GM19397 (cell line): ENCODE data around the gene PTMA.
"Not testable (repeated sequence)": the region's sequence is repeated elsewhere in the genome, so short reads cannot be mapped to it uniquely, and the experiment has no call there.

ENCODE experiments used
- ATAC-seq: cut with Tn5 transposase; IDR thresholded peaks from one replicate; pipeline ENCODE4 v1.9.1; 2021; ENCODE audit warnings: mild to moderate bottlenecking, moderate library complexity; ENCODE audit not compliant: unreplicated experiment

PTMA gene

DNA sequence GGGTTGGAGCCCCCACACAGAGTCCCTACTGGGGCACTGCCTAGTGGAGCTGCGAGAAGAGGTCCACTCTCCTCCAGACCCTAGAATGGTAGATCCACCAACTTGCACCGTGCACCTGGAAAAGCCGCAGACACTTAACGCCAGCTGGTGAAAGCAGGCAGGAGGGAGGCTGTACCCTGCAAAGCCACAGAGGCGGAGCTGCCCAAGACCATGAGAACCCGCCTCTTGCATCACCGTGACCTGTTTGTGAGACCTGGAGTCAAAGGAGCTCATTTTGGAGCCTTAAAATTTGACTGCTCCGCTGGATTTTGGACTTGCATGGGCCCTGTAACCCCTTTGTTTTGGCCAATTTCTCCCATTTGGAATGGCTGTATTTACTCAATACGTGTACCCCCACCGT lies 40.7 kb downstream of the PTMA start:
- ATAC-seq = not testable (repeated sequence)

DNA sequence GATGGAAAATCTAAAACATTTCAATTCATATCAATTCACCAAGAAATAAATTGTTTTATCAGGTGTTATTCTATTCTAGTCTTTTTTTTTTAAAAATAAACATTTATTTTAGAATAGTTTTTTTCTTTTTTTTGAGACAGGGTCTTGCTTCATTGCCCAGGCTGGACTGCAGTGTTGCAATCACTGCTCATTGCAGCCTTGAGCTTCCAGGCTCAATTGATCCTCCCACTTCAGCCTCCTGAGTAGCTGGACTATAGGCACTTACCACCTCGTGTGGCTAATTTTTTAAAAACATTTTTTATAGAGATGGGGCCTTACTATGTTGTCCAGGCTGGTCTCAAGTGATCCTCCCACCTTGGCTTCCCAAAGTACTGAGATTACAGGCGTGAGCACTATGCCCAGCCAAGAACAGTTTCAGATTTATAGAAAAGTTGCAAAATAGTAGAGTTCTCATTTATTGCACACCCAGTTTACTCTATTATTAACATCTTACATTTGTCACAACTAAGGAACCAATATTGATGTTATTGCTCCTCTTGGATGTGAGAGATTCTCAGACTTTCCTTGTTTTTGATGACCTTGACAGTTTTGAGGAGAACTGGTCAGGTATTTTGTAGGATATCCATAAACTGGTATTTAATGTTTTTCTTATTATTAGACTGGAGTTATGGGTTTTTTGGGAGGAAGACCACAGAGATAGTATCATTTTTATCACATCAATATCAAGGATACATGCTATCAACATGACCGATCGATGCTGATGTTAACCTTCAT lies 42.9 kb downstream of the PTMA start:
- no peak for ATAC-seq

DNA sequence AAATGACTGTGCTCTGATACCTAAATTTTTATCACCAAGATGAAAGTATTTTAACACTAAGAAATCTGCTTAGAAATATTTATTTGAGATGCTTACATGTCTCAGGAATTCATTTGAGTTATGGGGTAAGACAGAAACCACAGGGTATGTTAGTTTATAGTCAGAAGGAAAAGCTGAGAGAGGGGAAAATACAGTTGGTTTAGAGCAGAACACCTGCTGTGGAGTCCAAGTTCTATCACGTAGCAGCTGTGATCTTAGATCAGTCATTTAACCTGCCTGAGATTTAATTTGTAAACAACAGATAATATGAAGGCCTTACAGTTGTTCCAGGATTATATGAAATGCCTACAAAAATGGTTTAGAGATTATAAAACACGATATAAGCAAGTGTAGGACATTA lies 43.7 kb downstream of the PTMA start:
- ATAC-seq = no peak

DNA sequence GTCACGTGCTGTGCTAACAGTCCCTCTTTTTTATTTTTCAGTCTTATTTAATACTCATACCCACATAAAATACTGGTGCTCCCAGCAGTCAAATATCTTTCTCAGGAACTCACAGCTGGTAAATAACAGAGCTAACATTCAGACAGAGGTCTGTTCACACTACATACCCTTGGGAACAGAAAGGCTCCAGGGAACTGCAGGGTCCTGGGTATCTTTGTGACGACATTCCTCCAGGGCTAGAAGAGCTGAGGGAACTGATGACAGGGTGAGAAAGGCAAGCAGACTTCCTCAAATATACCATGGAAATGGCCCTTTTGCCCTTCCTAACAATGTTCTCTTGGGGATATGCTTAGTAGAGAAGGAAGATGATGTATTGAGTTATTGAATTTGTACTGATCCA lies 53.4 kb downstream of the PTMA start:
- no peak for ATAC-seq
